T47D (cell line): ENCODE measurements around the gene HOXD13.

Experiments
- DNase-seq, 2 experiments: peaks; one replicate each; pipeline versions ENCODE4 v3.0.0 to v3.0.0-alpha.2; 2011 to 2012; ENCODE audit warnings: low read depth in 1 of 2, low spot score in 1 of 2
- JUND ChIP-seq: IDR thresholded peaks from 2 replicates; pipeline ENCODE4 v1.6.1; 2012; ENCODE audit warnings: low read depth
- in situ Hi-C: cut with HindIII; loops from 2 replicates; pipeline ENCODE4 v1.10.0; 2016; ENCODE audit warnings: low sequenced_read_pairs, low pct_unique_long_range_greater_than_20kb

The HOXD13 gene

GRCh38 chr2:176099728-176100546 lies 7.4 kb downstream of the HOXD13 start, which contains the start of gene HOXD12:
Gene HOXD12 (plus strand): TSS chr2:176099795. CDS start chr2:176099802, 7 bp downstream.
- in situ Hi-C loops, result no loop called here
- no peak for TF ChIP-seq JUND
- no peak for DNase-seq

GRCh38 chr2:176100547-176101140 lies 8.1 kb downstream of the HOXD13 start:
- no peak for TF ChIP-seq JUND
- DNase-seq, result no peak
- in situ Hi-C loops, result no loop called here

GRCh38 chr2:176101216-176101830 lies 8.8 kb downstream of the HOXD13 start:
- no peak for DNase-seq
- no peak for TF ChIP-seq JUND
- in situ Hi-C loops, result no loop called here

- TF ChIP-seq JUND, result no peak
- in situ Hi-C loops, result no loop called here
- no peak for DNase-seq
Measured at GRCh38 chr2:176101842-176102241, 9.3 kb downstream of the HOXD13 start.

- in situ Hi-C loops, result no loop called here
- no peak for TF ChIP-seq JUND
- DNase-seq, result no peak
Measured at GRCh38 chr2:176102309-176102866, 9.9 kb downstream of the HOXD13 start.

- in situ Hi-C loops, result no loop called here
- TF ChIP-seq JUND, result no peak
- DNase-seq, result no peak
Measured at GRCh38 chr2:176103194-176103593, 10.7 kb downstream of the HOXD13 start.

GRCh38 chr2:176103742-176104315 lies 11.3 kb downstream of the HOXD13 start:
- no peak for TF ChIP-seq JUND
- DNase-seq, result no peak
- in situ Hi-C loops, result no loop called here

GRCh38 chr2:176104316-176105077 lies 12.0 kb downstream of the HOXD13 start:
- no peak for TF ChIP-seq JUND
- no peak for DNase-seq
- in situ Hi-C loops, result no loop called here

GRCh38 chr2:176105078-176105729 lies 12.7 kb downstream of the HOXD13 start:
- no peak for TF ChIP-seq JUND
- DNase-seq, result no peak
- in situ Hi-C loops, result no loop called here

- DNase-seq, result no peak
- in situ Hi-C loops, result no loop called here
- no peak for TF ChIP-seq JUND
Measured at GRCh38 chr2:176105730-176106580, 13.4 kb downstream of the HOXD13 start.
